K562 (cell line): ENCODE data around the gene TYRO3. TPM values are rescaled to one million over a fixed set of nuclear protein-coding genes. Genes with fewer than 3 reads are reported as not detected.

Source experiments
- CREB5 ChIP-seq: fragments of 250-450 bp; sonication (Bioruptor Pico); IDR thresholded peaks from 2 replicates; pipeline ENCODE4 v1.5.0; 2020; ENCODE audit warnings: mild to moderate bottlenecking
- CUX1 ChIP-seq: fragments of 200-800 bp; sonication (Bioruptor generic); IDR thresholded peaks from 2 replicates; pipeline ENCODE4 v1.6.1; 2016; ENCODE audit warnings: missing genetic modification characterization, missing compliant biosample characterization
- ETV5 ChIP-seq: sonication (generic); formaldehyde crosslinking; IDR thresholded peaks from 2 replicates; pipeline ENCODE4 v1.4.0; 2020; ENCODE audit warnings: low read depth, mild to moderate bottlenecking, missing genetic modification reagents
- MYC ChIP-seq, 2 experiments: fragments of 250-450 bp in 1 of 2; sonication (Bioruptor Pico) in 1 of 2; IDR thresholded peaks; 2 replicates each; pipeline versions ENCODE4 v1.5.1 to v1.6.1; 2012 to 2021; ENCODE audit warnings: low read depth in 2 of 2, borderline replicate concordance in 1 of 2, improper control_type of control experiment in 1 of 2, low read length in 1 of 2, mild to moderate bottlenecking in 1 of 2, moderate library complexity in 1 of 2
- MYNN ChIP-seq, 2 experiments: sonication (generic); formaldehyde crosslinking in 1 of 2; IDR thresholded peaks; 2 replicates each; pipeline versions ENCODE4 v1.5.0 to v1.6.1; 2016 to 2020; ENCODE audit warnings: antibody characterized with exemption in 1 of 2, missing genetic modification reagents in 1 of 2
- NFRKB ChIP-seq: fragments of 450-650 bp; IDR thresholded peaks from 2 replicates; pipeline ENCODE4 v1.6.1; 2016; ENCODE audit warnings: low read depth
- PTTG1 ChIP-seq: fragments of 450-650 bp; IDR thresholded peaks from 2 replicates; pipeline ENCODE4 v1.6.1; 2016; ENCODE audit warnings: low read depth, mild to moderate bottlenecking, missing genetic modification characterization, missing compliant biosample characterization
- SMARCC2 ChIP-seq: fragments of 450-650 bp; IDR thresholded peaks from 2 replicates; pipeline ENCODE4 v1.6.1; 2017; ENCODE audit warnings: antibody characterized with exemption, moderate library complexity, mild to moderate bottlenecking, low read depth
- TAF7 ChIP-seq: fragments of 450-650 bp; IDR thresholded peaks from 2 replicates; pipeline ENCODE4 v1.6.1; 2016; ENCODE audit warnings: missing genetic modification characterization, missing compliant biosample characterization
- ZBTB11 ChIP-seq, 3 experiments: fragments of 200-800 bp in 1 of 3; fragments of 250-450 bp in 1 of 3; fragments of 450-650 bp in 1 of 3; sonication (Bioruptor Pico) in 1 of 3; sonication (Bioruptor generic) in 1 of 3; formaldehyde crosslinking in 1 of 3; IDR thresholded peaks; 2 replicates each; pipeline versions ENCODE4 v1.6.1 to v1.8.0; 2016 to 2022; ENCODE audit warnings: mild to moderate bottlenecking in 2 of 3, missing genetic modification characterization in 2 of 3, missing compliant biosample characterization in 1 of 3, moderate library complexity in 1 of 3
- ZBTB5 ChIP-seq: fragments of 450-650 bp; IDR thresholded peaks from 2 replicates; pipeline ENCODE4 v1.6.1; 2017; ENCODE audit warnings: antibody characterized with exemption
- ZNF740 ChIP-seq, 3 experiments: fragments of 200-800 bp in 1 of 3; sonication (Bioruptor generic) in 1 of 3; sonication (generic) in 1 of 3; formaldehyde crosslinking in 1 of 3; IDR thresholded peaks; 2 replicates each; pipeline versions ENCODE4 v1.6.1 to v1.8.0; 2016 to 2022; ENCODE audit warnings: mild to moderate bottlenecking in 2 of 3, missing compliant biosample characterization in 2 of 3, missing genetic modification characterization in 2 of 3, missing genetic modification reagents in 1 of 3
- polyA plus RNA-seq, 8 experiments: library from polyadenylated mRNA; depleted of rRNA in 4 of 8; stranded (reverse) in 5 of 8; unstranded in 3 of 8; fragments of >200 nt; fragmentation: Nextera tagmentation in 2 of 8; fragmentation: Illumina TruSeq in 1 of 8; extraction: Ambion mirVana in 2 of 8; extraction: Trizol in 1 of 8; gene quantifications; 2 replicates each; pipeline versions ENCODE4 v1.2.1 to v1.2.3, GENCODE V29; 2011 to 2014; ENCODE audit warnings: inconsistent platforms in 1 of 8, missing spikeins in 1 of 8
- total RNA-seq, 7 experiments: library from RNA; depleted of rRNA in 6 of 7; stranded (reverse); fragments of >200 nt in 6 of 7; fragmentation: Illumina TruSeq in 2 of 7; extraction: Trizol in 2 of 7; gene quantifications; 2 replicates each; pipeline versions ENCODE4 v1.2.1 to v1.2.3, GENCODE V29; 2011 to 2021; ENCODE audit warnings: low replicate concordance in 1 of 7

TYRO3 gene
- total and polyA plus RNA-seq, 9 of the 15 experiments (the other 6 are each of a cell fraction or from before 2014, with no cell fraction given) = 2.6 to 39.6 (median 18.6) TPM

- TF ChIP-seq CUX1 (CRISPR knock-in tag) = no peak
- TF ChIP-seq ETV5 = no peak
- no peak for TF ChIP-seq ZBTB5
- 0 out of 2 replicates have a peak, but pooled peaks have one; percentile 39 for TF ChIP-seq ZNF740 (CRISPR knock-in tag; IDR thresholded peaks at IDR 0.05)
- no peak for TF ChIP-seq ZNF740 (tag; IDR thresholded peaks at IDR 0.05)
- TF ChIP-seq PTTG1 (tag) = no peak
- TF ChIP-seq ZBTB11 (CRISPR knock-in tag; IDR thresholded peaks at IDR 0.05) = no peak
- no peak for TF ChIP-seq TAF7 (tag)
- no peak for TF ChIP-seq SMARCC2
- no peak; the same call in 1 of the 2 replicates for TF ChIP-seq MYC (IDR thresholded peaks at IDR 0.05; ENCODE audit: low read depth, low read length)
- TF ChIP-seq MYC (CRISPR knock-in tag; IDR thresholded peaks at IDR 0.05; ENCODE audit: borderline replicate concordance, low read depth) = no peak
- no peak for TF ChIP-seq NFRKB
- no peak for TF ChIP-seq MYNN (IDR thresholded peaks at IDR 0.05)
- TF ChIP-seq MYNN (CRISPR knock-in tag; IDR thresholded peaks at IDR 0.05) = no peak
- TF ChIP-seq CREB5 (CRISPR knock-in tag) = no peak
Measured at GRCh38 chr15:41559239-41559782, 299 bp downstream of the TYRO3 start (continued).
